Hepatocyte (in vitro differentiated cells): ENCODE data around the gene RNLS.

Experiments
- EZH2 ChIP-seq: fragments of 200-600 bp; sonication (generic); IDR thresholded peaks from 2 replicates; pipeline ENCODE4 v1.6.1; 2016; ENCODE audit warnings: antibody characterized with exemption, mild to moderate bottlenecking, borderline replicate concordance
- EZH2phosphoT487 ChIP-seq: fragments of 200-600 bp; sonication (generic); IDR thresholded peaks from one replicate; pipeline ENCODE4 v1.6.1; 2018; ENCODE audit warnings: antibody characterized with exemption, mild to moderate bottlenecking, low read depth, moderate library complexity; ENCODE audit not compliant: unreplicated experiment, severe bottlenecking

GRCh38 chr10:88507826-88508453 is 75.2 kb downstream of the RNLS start:
- TF ChIP-seq EZH2, result no peak
- TF ChIP-seq EZH2phosphoT487, result no peak
